Muscle of arm (tissue), 12 donors: ENCODE results near the gene ZNF778. TPM values are rescaled to one million over a fixed set of nuclear protein-coding genes. Genes with fewer than 3 reads are reported as not detected.

Experiments used
- DNase-seq: peaks from one replicate; pipeline ENCODE4 v3.0.0-alpha.2; 2013
- polyA plus RNA-seq, 12 donors: library from polyadenylated mRNA; unstranded; fragments of 120-200 nt; gene quantifications; one replicate each; pipeline ENCODE4 v1.2.1, GENCODE V29; 2013; ENCODE audit not compliant: insufficient read length in 12 of 12

The ZNF778 gene
- polyA plus RNA-seq, 12 donors: 4.5 to 7.0 (median 6.2) TPM; not detected in 1

GRCh38 chr16:89275284-89275584 is 57.7 kb downstream of the ZNF778 start:
- DNase-seq: no peak

GRCh38 chr16:89275837-89276720 is 58.6 kb downstream of the ZNF778 start:
- DNase-seq: no peak

DNA sequence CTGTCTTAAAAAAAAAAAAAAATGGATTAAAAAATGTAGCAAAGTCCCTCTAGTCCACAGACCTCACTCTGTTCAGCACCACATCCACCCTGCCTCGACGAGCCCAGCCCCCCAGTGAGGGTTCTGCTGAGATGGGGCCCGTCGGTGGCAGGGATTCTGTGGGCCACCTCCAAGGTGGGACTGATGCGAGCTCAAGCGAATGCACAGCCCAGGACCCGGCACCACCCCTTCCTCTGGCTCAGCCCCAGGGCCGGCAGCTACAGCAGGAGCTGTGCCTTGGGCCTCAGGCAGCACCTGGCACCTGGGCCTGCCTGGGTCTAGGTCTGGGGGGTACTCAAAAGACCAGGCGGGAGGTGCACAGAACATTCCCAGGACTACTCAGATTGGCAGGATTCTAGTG is 59.5 kb downstream of the ZNF778 start:
- DNase-seq: no peak

GRCh38 chr16:89277641-89278341 is 60.3 kb downstream of the ZNF778 start:
- no peak for DNase-seq

- DNase-seq: no peak
Measured at GRCh38 chr16:89278441-89279240, 61.1 kb downstream of the ZNF778 start.

GRCh38 chr16:89279666-89280481 is 62.4 kb downstream of the ZNF778 start:
- no peak for DNase-seq

- no peak for DNase-seq
Measured at GRCh38 chr16:89280546-89281188, 63.2 kb downstream of the ZNF778 start.

GRCh38 chr16:89281189-89281577 is 63.7 kb downstream of the ZNF778 start:
- no peak for DNase-seq

DNA sequence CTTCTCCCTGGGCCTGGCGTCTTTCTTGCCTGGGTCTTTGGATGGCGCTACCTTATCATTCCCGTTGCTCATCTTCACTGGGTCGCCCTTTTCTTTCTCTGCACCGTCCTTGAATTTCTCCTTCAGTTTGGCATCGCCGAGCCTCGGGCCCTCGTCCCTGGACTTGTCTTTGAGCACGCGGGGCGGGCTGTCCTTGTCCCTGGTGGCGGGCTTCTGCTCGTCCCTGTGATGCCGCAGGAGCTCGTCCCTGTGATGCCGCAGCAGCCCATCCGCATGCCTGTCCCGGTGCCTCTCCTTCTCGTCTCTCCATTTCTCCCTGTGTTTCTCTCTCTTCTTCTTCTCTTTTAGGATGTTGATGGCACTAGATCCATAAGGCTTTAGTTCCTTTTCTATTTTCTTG is 64.3 kb downstream of the ZNF778 start:
- DNase-seq: no peak

DNA sequence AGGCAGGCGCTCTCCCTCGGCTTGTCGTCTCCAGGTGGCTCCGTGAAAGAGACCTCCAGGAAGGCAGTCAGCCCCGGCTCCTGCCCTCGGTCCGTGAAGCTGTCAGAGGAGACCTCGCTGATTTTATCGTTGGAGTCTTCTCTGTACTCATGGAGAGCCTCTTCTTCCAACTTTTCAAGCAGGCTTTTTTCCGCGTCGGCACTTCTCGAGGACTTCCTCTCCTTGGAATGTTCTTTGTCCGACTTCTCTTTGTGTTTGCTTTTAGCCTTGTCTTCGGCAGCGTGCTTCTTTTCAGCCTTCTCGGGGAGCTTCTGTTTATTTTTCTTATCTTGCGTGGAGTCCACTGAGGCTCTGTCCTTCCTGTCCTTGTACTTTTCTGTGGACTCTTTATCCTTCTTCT is 65.0 kb downstream of the ZNF778 start:
- DNase-seq: no peak

DNA sequence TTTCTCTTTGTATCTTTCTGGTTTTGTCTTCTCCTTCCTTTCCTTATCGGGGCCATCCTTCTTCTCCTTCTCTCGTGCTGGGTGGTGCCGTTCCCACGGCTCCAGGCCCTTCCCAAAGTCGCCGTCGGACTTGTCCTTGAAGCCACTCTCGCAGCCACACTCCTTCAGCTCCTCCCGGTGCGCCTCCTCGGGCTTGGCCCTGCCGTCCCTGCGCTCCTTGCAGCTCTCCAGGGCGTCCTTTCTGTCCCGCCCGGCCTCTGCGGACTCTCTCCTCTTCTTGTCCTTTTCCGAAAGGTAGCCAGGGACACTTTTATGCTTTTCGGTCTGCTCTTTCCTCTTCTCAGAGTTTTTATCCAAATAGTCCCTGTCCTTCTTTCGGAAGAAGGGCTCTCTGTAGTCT is 65.9 kb downstream of the ZNF778 start:
- DNase-seq: no peak

DNA sequence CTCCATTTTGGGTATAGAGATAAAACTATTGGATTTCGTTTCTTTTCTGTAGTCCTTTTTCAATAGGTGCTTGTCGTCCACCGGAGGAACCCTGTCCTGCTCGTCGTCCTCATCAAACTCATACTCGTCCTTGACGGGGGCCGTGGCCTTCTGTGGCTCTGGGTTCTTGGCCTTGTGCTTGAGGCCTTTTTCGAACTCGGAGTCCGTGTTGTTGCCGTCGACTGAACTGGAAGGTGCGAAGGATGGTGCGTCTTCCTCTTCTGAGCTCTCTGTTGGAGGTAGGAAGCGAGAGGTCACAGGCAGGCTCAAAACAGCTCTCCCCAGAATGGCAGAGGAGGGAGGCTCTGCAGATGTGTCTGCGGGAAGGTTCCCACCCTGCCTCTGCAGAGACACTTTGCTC is 67.9 kb downstream of the ZNF778 start:
- no peak for DNase-seq

DNA sequence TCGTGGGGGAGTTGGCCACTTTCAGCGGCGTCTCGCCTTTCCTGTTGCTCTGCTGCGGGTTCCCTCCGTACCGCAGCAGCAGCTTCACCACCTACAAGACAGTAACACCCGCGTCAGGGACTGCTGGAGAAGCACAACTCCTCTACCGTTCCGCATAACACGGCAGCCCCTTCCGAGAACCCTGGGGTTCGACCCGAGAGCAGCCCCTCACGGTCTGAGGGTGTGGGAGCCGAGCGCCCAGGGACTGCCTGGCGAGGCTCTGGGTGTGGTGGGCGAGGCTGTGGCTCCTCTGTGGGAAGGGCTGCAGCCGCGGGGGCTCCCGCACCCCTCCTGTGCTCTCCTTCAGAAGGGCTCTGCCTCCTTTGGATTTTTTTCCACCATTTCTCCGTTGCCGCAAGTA is 68.6 kb downstream of the ZNF778 start:
- no peak for DNase-seq

Other genes starting within 250 kb of the ZNF778 start
- gene CBFA2T3, start 240.5 kb upstream of the ZNF778 start, polyA plus RNA-seq: 10 to 100 TPM in 11 of 12 donors, not detected in 1; 11.6 to 27.0 (median 15.8) TPM
- 10 to 100 TPM in 11 of 12 donors, not detected in 1; 12.6 to 31.8 (median 15.3) TPM for gene ACSF3, start 123.9 kb upstream of the ZNF778 start, polyA plus RNA-seq
- gene CDH15, start 46.0 kb upstream of the ZNF778 start, polyA plus RNA-seq: 100 to 1,000 TPM in 10 of 12 donors, 10 to 100 TPM in 2; 83.2 to 459 (median 134) TPM
- gene SLC22A31, start 17.2 kb upstream of the ZNF778 start, polyA plus RNA-seq: 1 to 10 TPM in 7 of 12 donors, under 1 TPM in 3, not detected in 2; 0.31 to 3.7 (median 1.5) TPM